Neuronal stem cell (in vitro differentiated cells): Measurements from ENCODE around the gene HEXIM2.

Source experiments
- DNase-seq: peaks from one replicate; pipeline ENCODE4 v3.0.0-alpha.2; 2013; ENCODE audit warnings: low spot score
- H2AFZ ChIP-seq: one replicate; pipeline ENCODE4 v1.6.1; 2013; ENCODE audit warnings: mild to moderate bottlenecking, low read length, inconsistent platforms
- H2AK5ac ChIP-seq: 2 replicates; pipeline ENCODE4 v1.6.1; 2013; ENCODE audit warnings: low read depth, mild to moderate bottlenecking, inconsistent platforms, low read length, moderate library complexity, mixed read lengths
- H2BK120ac ChIP-seq: 2 replicates; pipeline ENCODE4 v1.6.1; 2013; ENCODE audit warnings: low read depth, mild to moderate bottlenecking, inconsistent platforms, low read length, moderate library complexity, mixed read lengths
- H2BK12ac ChIP-seq: one replicate; pipeline ENCODE4 v1.6.1; 2013; ENCODE audit warnings: low read length, inconsistent platforms
- H2BK15ac ChIP-seq: 2 replicates; pipeline ENCODE4 v1.6.1; 2013; ENCODE audit warnings: mild to moderate bottlenecking, low read length, inconsistent platforms, mixed read lengths
- H2BK5ac ChIP-seq: one replicate; pipeline ENCODE4 v1.6.1; 2013; ENCODE audit warnings: inconsistent platforms, mild to moderate bottlenecking, low read length, moderate library complexity
- H3K14ac ChIP-seq: one replicate; pipeline ENCODE4 v1.6.1; 2013; ENCODE audit warnings: low read length, inconsistent platforms
- H3K18ac ChIP-seq: 2 replicates; pipeline ENCODE4 v1.6.1; 2013; ENCODE audit warnings: low read length, inconsistent platforms
- H3K23ac ChIP-seq: 2 replicates; pipeline ENCODE4 v1.6.1; 2013; ENCODE audit warnings: low read depth, mild to moderate bottlenecking, mixed read lengths, low read length, inconsistent platforms; ENCODE audit not compliant: poor library complexity
- H3K27ac ChIP-seq: replicated peaks from 3 replicates; pipeline ENCODE4 v1.5.1; 2013; ENCODE audit warnings: low read length, inconsistent platforms
- H3K27me3 ChIP-seq, 3 experiments: 2 replicates each; pipeline ENCODE4 v1.6.1; 2013; ENCODE audit warnings: low read length in 3 of 3, mild to moderate bottlenecking in 2 of 3, inconsistent platforms in 1 of 3, low read depth in 1 of 3, mixed read lengths in 1 of 3, moderate library complexity in 1 of 3; ENCODE audit not compliant: control insufficient read depth in 3 of 3, insufficient read depth in 3 of 3
- H3K36me3 ChIP-seq, 2 donors: replicated peaks in 1 of 2; 2 replicates each; pipeline ENCODE4 v1.6.1; 2013; ENCODE audit warnings: low read length in 2 of 2; ENCODE audit not compliant: control insufficient read depth in 2 of 2, insufficient read depth in 2 of 2
- H3K4ac ChIP-seq: 2 replicates; pipeline ENCODE4 v1.6.1; 2013; ENCODE audit warnings: inconsistent platforms, mild to moderate bottlenecking, low read length, moderate library complexity
- H3K4me1 ChIP-seq, 2 donors: 1 replicate in 1 of 2; 2 replicates in 1 of 2; pipeline ENCODE4 v1.6.1; 2013; ENCODE audit warnings: low read length in 2 of 2, low read depth in 1 of 2; ENCODE audit not compliant: control insufficient read depth in 2 of 2, insufficient read depth in 1 of 2
- H3K4me2 ChIP-seq: one replicate; pipeline ENCODE4 v1.6.1; 2013; ENCODE audit warnings: mild to moderate bottlenecking, low read length, inconsistent platforms; ENCODE audit not compliant: insufficient read depth, poor library complexity, severe bottlenecking
- H3K4me3 ChIP-seq, 2 donors: 2 replicates each; pipeline ENCODE4 v1.5.1; 2013; ENCODE audit warnings: low read length in 2 of 2, mild to moderate bottlenecking in 2 of 2, inconsistent platforms in 1 of 2, moderate library complexity in 1 of 2
- H3K79me1 ChIP-seq: one replicate; pipeline ENCODE4 v1.6.1; 2013; ENCODE audit warnings: low read depth, mild to moderate bottlenecking, inconsistent platforms, low read length, moderate library complexity
- H3K9ac ChIP-seq: one replicate; pipeline ENCODE4 v1.6.1; 2013; ENCODE audit warnings: mild to moderate bottlenecking, low read depth, low read length, inconsistent platforms; ENCODE audit not compliant: poor library complexity
- H3K9me3 ChIP-seq, 2 donors: replicated peaks in 1 of 2; 2 replicates each; pipeline versions ENCODE3 to v1.6.1; 2013; ENCODE audit warnings: low read length in 2 of 2, mild to moderate bottlenecking in 2 of 2, inconsistent platforms in 1 of 2, low read depth in 1 of 2, mixed read lengths in 1 of 2, moderate library complexity in 1 of 2; ENCODE audit not compliant: control insufficient read depth in 2 of 2, insufficient read depth in 1 of 2
- H4K8ac ChIP-seq: one replicate; pipeline ENCODE4 v1.6.1; 2013; ENCODE audit warnings: low read depth, mild to moderate bottlenecking, inconsistent platforms, low read length, moderate library complexity
- H4K91ac ChIP-seq: one replicate; pipeline ENCODE4 v1.6.1; 2013; ENCODE audit warnings: low read length, low read depth, mild to moderate bottlenecking, inconsistent platforms; ENCODE audit not compliant: poor library complexity
- WGBS, 2 donors: extraction: QIAGEN DNeasy Blood & Tissue Kit; methylation state at CpG; one replicate each; pipeline ENCODE4 v1.1.7; 2013; ENCODE audit warnings: missing lambda C conversion rate in 2 of 2, mixed read lengths in 1 of 2; ENCODE audit not compliant: insufficient read length in 2 of 2, insufficient replicate concordance in 1 of 2; ENCODE audit errors: extremely low coverage in 2 of 2; 5-methylcytosine and 5-hydroxymethylcytosine counted together

Gene HEXIM2

GRCh38 chr17:45171338-45172231, 9.9 kb downstream of the HEXIM2 start:
- DNase-seq: no peak

GRCh38 chr17:45172232-45172540, 10.5 kb downstream of the HEXIM2 start:
- peak overlapping the region; percentile 2 for H2BK15ac ChIP-seq
- no peak overlapping the region for H3K4me3 ChIP-seq
- no peak overlapping the region for H3K4me2 ChIP-seq
- WGBS, 2 donors: no CpG with 5 or more reads among the region's 5 CpGs
- no peaks in the 10 kb centered on the region for H3K27me3 ChIP-seq
- H2BK120ac ChIP-seq: peak overlapping the region; percentile 100
- peak overlapping the region; percentile 100 for H3K4ac ChIP-seq
- H3K18ac ChIP-seq: peak overlapping the region; percentile 98
- H3K27ac ChIP-seq: peak overlapping the region; percentile 84
- peak overlapping the region; percentile 94 for H2AFZ ChIP-seq
- H3K9ac ChIP-seq: peak overlapping the region; percentile 26
- H2BK5ac ChIP-seq: peak overlapping the region; percentile 93
- no peaks in the 10 kb centered on the region for H3K79me1 ChIP-seq
- H3K4me1 ChIP-seq: peaks cover 23 to 28% of the 10 kb centered on the region in 2 donors
- peak overlapping the region; percentile 28 for H4K91ac ChIP-seq
- H3K23ac ChIP-seq: peak overlapping the region; percentile 68
- H3K14ac ChIP-seq: peak overlapping the region; percentile 25
- peaks cover 4 to 18% of the 10 kb centered on the region in 2 donors for H3K36me3 ChIP-seq
- peak overlapping the region; percentile 93 for H2BK12ac ChIP-seq
- H2AK5ac ChIP-seq: peak overlapping the region; percentile 98
- no peak for DNase-seq
- H4K8ac ChIP-seq: peak overlapping the region; percentile 87
- H3K9me3 ChIP-seq: no peaks in the 10 kb centered on the region

More at GRCh38 chr17:45171338-45172231, 9.9 kb downstream of the HEXIM2 start:
- H2AK5ac ChIP-seq: peak overlapping the region; percentile 98
- no peaks in the 10 kb centered on the region for H3K27me3 ChIP-seq
- peak overlapping the region; percentile 99 for H4K91ac ChIP-seq
- no peak overlapping the region for H3K4me3 ChIP-seq
- peak overlapping the region; percentile 12 for H2BK12ac ChIP-seq
- peak overlapping the region; percentile 84 for H3K27ac ChIP-seq
- WGBS, 2 donors: no CpG with 5 or more reads among the region's 20 CpGs
- H3K4ac ChIP-seq: peak overlapping the region; percentile 79
- H2BK5ac ChIP-seq: peak overlapping the region; percentile 93
- H3K9ac ChIP-seq: peak overlapping the region; percentile 27
- peak overlapping the region; percentile 68 for H3K23ac ChIP-seq
- peak overlapping the region; percentile 100 for H2BK120ac ChIP-seq
- peaks cover 4 to 18% of the 10 kb centered on the region in 2 donors for H3K36me3 ChIP-seq
- H3K14ac ChIP-seq: peak overlapping the region; percentile 42
- peak overlapping the region; percentile 2 for H2BK15ac ChIP-seq
- H3K9me3 ChIP-seq: no peaks in the 10 kb centered on the region
- H3K18ac ChIP-seq: peak overlapping the region; percentile 98
- H3K79me1 ChIP-seq: no peaks in the 10 kb centered on the region
- H3K4me1 ChIP-seq: peaks cover 23 to 28% of the 10 kb centered on the region in 2 donors
- peak overlapping the region; percentile 94 for H2AFZ ChIP-seq
- H4K8ac ChIP-seq: peak overlapping the region; percentile 87
- H3K4me2 ChIP-seq: no peak overlapping the region

GRCh38 chr17:45172541-45173286, 11.0 kb downstream of the HEXIM2 start:
- Histone ChIP-seq H3K14ac (peak overlapping the region; percentile 39), H3K27me3 (no peaks in the 10 kb centered on the region), H3K4me2 (no peak overlapping the region), H3K9me3 (no peaks in the 10 kb centered on the region), H3K23ac (peak overlapping the region; percentile 90), H4K8ac (peak overlapping the region; percentile 87), H3K4me1 (peaks cover 23 to 28% of the 10 kb centered on the region in 2 donors), H4K91ac (peak overlapping the region; percentile 73), H2AFZ (peak overlapping the region; percentile 94), H3K4ac (peak overlapping the region; percentile 100), H3K27ac (peak overlapping the region; percentile 84), H2BK120ac (peak overlapping the region; percentile 100), H2BK5ac (peak overlapping the region; percentile 93), H2BK12ac (peak overlapping the region; percentile 93), H3K79me1 (no peaks in the 10 kb centered on the region), H3K36me3 (peaks cover 4 to 18% of the 10 kb centered on the region in 2 donors), H3K18ac (peak overlapping the region; percentile 99), H3K9ac (peak overlapping the region; percentile 26), H2AK5ac (peak overlapping the region; percentile 98), H2BK15ac (peak overlapping the region; percentile 93), H3K4me3 (no peak overlapping the region)
- no CpG with 5 or more reads among the region's 10 CpGs for WGBS, 2 donors
- DNase-seq: no peak

GRCh38 chr17:45175759-45176115, 14.1 kb downstream of the HEXIM2 start:
- Histone ChIP-seq H4K91ac (no peak overlapping the region), H3K79me1 (no peaks in the 10 kb centered on the region), H2BK5ac (no peak overlapping the region), H2AFZ (no peak overlapping the region), H3K4ac (no peak overlapping the region), H2BK15ac (no peak overlapping the region), H2AK5ac (peak overlapping the region; percentile 80), H3K36me3 (no peaks in the 10 kb centered on the region), H2BK120ac (no peak overlapping the region), H4K8ac (no peak overlapping the region), H3K4me3 (no peak overlapping the region), H3K23ac (no peak overlapping the region), H3K4me1 (peaks cover 23 to 24% of the 10 kb centered on the region in 2 donors), H3K4me2 (no peak overlapping the region), H3K9me3 (no peaks in the 10 kb centered on the region), H2BK12ac (no peak overlapping the region), H3K14ac (no peak overlapping the region), H3K18ac (no peak overlapping the region), H3K27ac (no peak overlapping the region), H3K27me3 (no peaks in the 10 kb centered on the region), H3K9ac (no peak overlapping the region)
- no CpG with 5 or more reads among the region's 3 CpGs for WGBS, 2 donors
- DNase-seq: no peak
